HepG2 (cell line): Measurements from ENCODE around the gene BCL2L1. TPM values are rescaled to one million over a fixed set of nuclear protein-coding genes. Genes with fewer than 3 reads are reported as not detected.

Source experiments
- ATAC-seq: fragments of 200-7000 bp; cut with Tn5 transposase; 3 replicates; pipeline ENCODE4 v1.9.1; 2020; ENCODE audit warnings: mild to moderate bottlenecking, moderate library complexity
- BruUV-seq: library from RNA; stranded (reverse); fragments of 400-500 nt; replicated peaks from 2 replicates; lab custom pipeline; 2021; lab: Mats Ljungman, UMichigan
- CTCF ChIA-PET: fragments of 300-600 bp; formaldehyde crosslinking; extraction: SDS; loops from one replicate; lab custom pipeline; 2021; ENCODE audit warnings: low total read pairs, inconsistent platforms, low intra/inter-chr PET ratio; lab: Yijun Ruan, JAX
- POLR2A ChIA-PET: fragments of 350-600 bp; sonication (Branson Sonifier 250); formaldehyde crosslinking; loops from one replicate; lab custom pipeline; 2020; ENCODE audit warnings: antibody characterized with exemption, inconsistent platforms; lab: Yijun Ruan, JAX
- DNase-seq: peaks from one replicate; pipeline ENCODE4 v3.0.0-alpha.2; 2015; ENCODE audit warnings: low spot score
- FAIRE-seq: peaks from 3 replicates; lab custom pipeline; 2011; peaks lifted over from hg19 to GRCh38; lab: Jason Lieb, UNC
- H2AFZ ChIP-seq: one replicate; pipeline ENCODE4 v1.6.1; 2011; ENCODE audit warnings: low read length, inconsistent platforms
- H3K27ac ChIP-seq: fragments of 300-600 bp; 3 replicates; pipeline ENCODE4 v1.8.0; 2011; ENCODE audit warnings: mixed run types, mild to moderate bottlenecking, mixed read lengths, low read length, inconsistent platforms; ENCODE audit not compliant: insufficient read depth; ENCODE audit errors: extremely low read length
- H3K27me3 ChIP-seq, 2 experiments: fragments of 200-600 bp in 1 of 2; 2 replicates in 1 of 2; 3 replicates in 1 of 2; pipeline versions ENCODE4 v1.6.0 to v1.8.0; 2011; ENCODE audit warnings: low read length in 2 of 2, mild to moderate bottlenecking in 2 of 2, moderate library complexity in 2 of 2, inconsistent platforms in 1 of 2; ENCODE audit not compliant: insufficient read depth in 2 of 2, control insufficient read depth in 1 of 2
- H3K36me3 ChIP-seq, 2 experiments: fragments of 200-600 bp in 1 of 2; replicated peaks in 1 of 2; 2 replicates in 1 of 2; 3 replicates in 1 of 2; pipeline versions ENCODE4 v1.5.1 to v1.8.0; 2011; ENCODE audit warnings: low read length in 2 of 2, inconsistent platforms in 1 of 2; ENCODE audit not compliant: insufficient read depth in 2 of 2, control insufficient read depth in 1 of 2
- H3K4me1 ChIP-seq: 2 replicates; pipeline ENCODE4 v1.5.1; 2012; ENCODE audit warnings: low read length, inconsistent platforms; ENCODE audit not compliant: insufficient read depth
- H3K4me2 ChIP-seq: 2 replicates; pipeline ENCODE4 v1.6.0; 2011; ENCODE audit warnings: low read depth, low read length, inconsistent platforms
- H3K4me3 ChIP-seq, 3 experiments: fragments of 200-600 bp in 1 of 3; sonication (generic), shearing (Covaris generic) in 1 of 3; replicated peaks in 1 of 3; 2 replicates each; pipeline ENCODE4 v1.5.1; 2011 to 2016; ENCODE audit warnings: low read length in 3 of 3, inconsistent platforms in 2 of 3, low read depth in 2 of 3, mild to moderate bottlenecking in 2 of 3, control low read depth in 1 of 3, mixed read lengths in 1 of 3; ENCODE audit not compliant: insufficient read depth in 1 of 3
- H3K79me2 ChIP-seq: one replicate; pipeline ENCODE4 v1.6.1; 2011; ENCODE audit warnings: low read length, inconsistent platforms; ENCODE audit not compliant: insufficient read depth
- H3K9ac ChIP-seq: 2 replicates; pipeline ENCODE4 v1.6.0; 2011; ENCODE audit warnings: mild to moderate bottlenecking, low read depth, low read length, inconsistent platforms; ENCODE audit not compliant: insufficient read depth
- H3K9me3 ChIP-seq: 2 replicates; pipeline ENCODE4 v1.5.1; 2012; ENCODE audit warnings: mild to moderate bottlenecking, low read length
- H4K20me1 ChIP-seq: 2 replicates; pipeline ENCODE4 v1.6.0; 2011; ENCODE audit warnings: inconsistent platforms, mild to moderate bottlenecking, low read length, moderate library complexity; ENCODE audit not compliant: insufficient read depth
- IKZF5 ChIP-seq: IDR thresholded peaks from 2 replicates; pipeline ENCODE4 v1.6.1; 2018; ENCODE audit warnings: missing genetic modification reagents, mild to moderate bottlenecking, missing compliant biosample characterization
- MNT ChIP-seq: fragments of 450-650 bp; IDR thresholded peaks from 2 replicates; pipeline ENCODE4 v1.6.1; 2016
- RXRB ChIP-seq: IDR thresholded peaks from 2 replicates; pipeline ENCODE4 v1.6.1; 2016; ENCODE audit warnings: borderline replicate concordance, missing genetic modification reagents, missing compliant biosample characterization
- ZBTB33 ChIP-seq: sonication (generic); formaldehyde crosslinking; IDR thresholded peaks from 2 replicates; pipeline ENCODE4 v1.4.0; 2020; ENCODE audit warnings: missing genetic modification reagents
- ZBTB38 ChIP-seq: sonication (generic); formaldehyde crosslinking; IDR thresholded peaks from 2 replicates; pipeline ENCODE4 v1.5.1; 2020; ENCODE audit warnings: mild to moderate bottlenecking, missing genetic modification reagents
- ZFX ChIP-seq: sonication (generic); formaldehyde crosslinking; IDR thresholded peaks from 2 replicates; pipeline ENCODE4 v1.4.0; 2020; ENCODE audit warnings: mild to moderate bottlenecking, low read depth, missing genetic modification reagents, moderate library complexity
- ZNF607 ChIP-seq: sonication (generic); formaldehyde crosslinking; IDR thresholded peaks from 2 replicates; pipeline ENCODE4 v1.5.1; 2020; ENCODE audit warnings: missing genetic modification reagents, mild to moderate bottlenecking, borderline replicate concordance
- ZNF687 ChIP-seq: sonication (generic); formaldehyde crosslinking; IDR thresholded peaks from 2 replicates; pipeline ENCODE4 v1.5.1; 2020; ENCODE audit warnings: mild to moderate bottlenecking, missing genetic modification reagents, moderate library complexity
- ZNF749 ChIP-seq: sonication (generic); formaldehyde crosslinking; IDR thresholded peaks from 2 replicates; pipeline ENCODE4 v1.8.0; 2022; ENCODE audit warnings: mild to moderate bottlenecking, missing genetic modification reagents, moderate library complexity, borderline replicate concordance
- WGBS: methylation state at CpG from one replicate; pipeline ENCODE4 v1.1.6; 2017; ENCODE audit warnings: low lambda C conversion rate; 5-methylcytosine and 5-hydroxymethylcytosine counted together
- in situ Hi-C: cut with HindIII; loops from 2 replicates; pipeline ENCODE4 v1.10.0; 2017; ENCODE audit warnings: low pct_unique_long_range_greater_than_20kb; ENCODE audit not compliant: extremely low pct_ligation_motif_present
- intact Hi-C: fragments of 100-400 bp; cut with micrococcal nuclease; formaldehyde crosslinking; loops from one replicate; pipeline ENCODE4 v1.10.0; 2022; ENCODE audit not compliant: unreplicated experiment
- polyA plus RNA-seq, 8 experiments: library from polyadenylated mRNA; depleted of rRNA in 3 of 8; stranded (reverse) in 7 of 8; unstranded in 1 of 8; fragments of >200 nt; fragmentation: Illumina TruSeq in 4 of 8; extraction: Trizol in 4 of 8; gene quantifications; 2 replicates each; pipeline versions ENCODE4 v1.2.1 to v1.2.3, GENCODE V29; 2011 to 2016; ENCODE audit warnings: low read depth in 4 of 8, missing spikeins in 1 of 8, mixed read lengths in 1 of 8; ENCODE audit not compliant: insufficient read depth in 1 of 8
- total RNA-seq, 5 experiments: library from RNA; depleted of rRNA; stranded (reverse); fragments of >200 nt; fragmentation: Illumina TruSeq; extraction: Trizol; gene quantifications; 2 replicates each; pipeline ENCODE4 v1.2.3, GENCODE V29; 2016; ENCODE audit warnings: low read depth in 1 of 5

BCL2L1 gene
- total and polyA plus RNA-seq, 2 of the 13 experiments (the other 11 are each of a cell fraction or from before 2014, with no cell fraction given), result 164 to 258 TPM

GRCh38 chr20:31637660-31638059 is 85.0 kb downstream of the BCL2L1 start, which contains the start of gene COX4I2:
Gene COX4I2 (plus strand): TSS chr20:31637912. CDS start chr20:31639018, 1,106 bp downstream.
- no peaks in the 10 kb centered on the region for H4K20me1 ChIP-seq
- H3K4me1 ChIP-seq, result peaks cover 43% of the 10 kb centered on the region
- peak within 1 kb of the TSS; percentile 6; the same call in 1 of the 2 replicates for H3K9ac ChIP-seq
- in situ Hi-C loops, result no loop called here
- TF ChIP-seq ZBTB38 (CRISPR knock-in tag), result peak; percentile 19; the same call in 1 of the 2 replicates
- 0 out of 2 replicates have a peak, but pooled peaks have one; percentile 5 for TF ChIP-seq ZFX (CRISPR knock-in tag)
- TF ChIP-seq ZNF687 (CRISPR knock-in tag), result 0 out of 2 replicates have a peak, but pooled peaks have one; percentile 28
- TF ChIP-seq MNT, result no peak
- no peak for TF ChIP-seq ZNF749
- TF ChIP-seq ZNF607, result 0 out of 2 replicates have a peak, but pooled peaks have one; percentile 14
- TF ChIP-seq IKZF5 (CRISPR knock-in tag), result 0 out of 2 replicates have a peak, but pooled peaks have one; percentile 10
- no peak for TF ChIP-seq RXRB (CRISPR knock-in tag)
- peak; percentile 65 for TF ChIP-seq ZBTB33 (CRISPR knock-in tag)
- H3K4me2 ChIP-seq, result peak within 1 kb of the TSS; percentile 34; the same call in 1 of the 2 replicates
- peak within 1 kb of the TSS in 1 of 3 experiments; percentile 32; a peak in 1 of 6 replicates for H3K4me3 ChIP-seq
- ChIA-PET CTCF (no interaction called here), POLR2A (no interaction called here)
- H3K79me2 ChIP-seq, result no peaks in the 10 kb centered on the region
- intact Hi-C loops, result no loop called here
- H3K27me3 ChIP-seq, result peaks cover 9 to 22% of the 10 kb centered on the region in 2 experiments; a peak in 3 of 5 replicates
- 83% methylated on average over 24 of the region's 34 CpGs for WGBS
- no TSS peak for BruUV-seq
- no peak within 1 kb of the TSS for H3K27ac ChIP-seq
- no peak for FAIRE-seq
- H3K36me3 ChIP-seq, result no peaks in the 10 kb centered on the region
- no peak for DNase-seq
- H2AFZ ChIP-seq, result no peak within 1 kb of the TSS
- no peaks in the 10 kb centered on the region for H3K9me3 ChIP-seq
- ATAC-seq, result no peak
